ENCODE data around the gene PHC3.

DNA sequence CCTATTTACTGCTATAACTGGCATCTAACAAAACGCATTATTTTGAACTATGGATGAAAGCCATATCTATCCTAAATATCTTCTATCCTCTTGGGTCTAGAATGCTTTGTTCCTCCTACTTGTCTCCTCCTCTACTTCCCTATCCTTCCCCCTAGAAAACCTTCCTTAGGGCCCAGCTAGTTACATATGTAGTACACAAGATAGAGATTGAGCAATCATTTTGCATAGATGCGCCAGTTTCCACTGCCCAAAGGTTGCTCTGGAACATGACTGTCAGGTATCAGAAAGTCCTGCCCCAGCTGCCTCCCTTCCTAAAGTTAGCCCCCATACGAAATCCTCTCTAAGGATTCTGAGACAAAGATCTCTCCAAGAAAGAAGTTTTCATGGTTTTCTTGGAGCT is 88.6 kb downstream of the PHC3 start:
- TF ChIP-seq, protein P1, sequence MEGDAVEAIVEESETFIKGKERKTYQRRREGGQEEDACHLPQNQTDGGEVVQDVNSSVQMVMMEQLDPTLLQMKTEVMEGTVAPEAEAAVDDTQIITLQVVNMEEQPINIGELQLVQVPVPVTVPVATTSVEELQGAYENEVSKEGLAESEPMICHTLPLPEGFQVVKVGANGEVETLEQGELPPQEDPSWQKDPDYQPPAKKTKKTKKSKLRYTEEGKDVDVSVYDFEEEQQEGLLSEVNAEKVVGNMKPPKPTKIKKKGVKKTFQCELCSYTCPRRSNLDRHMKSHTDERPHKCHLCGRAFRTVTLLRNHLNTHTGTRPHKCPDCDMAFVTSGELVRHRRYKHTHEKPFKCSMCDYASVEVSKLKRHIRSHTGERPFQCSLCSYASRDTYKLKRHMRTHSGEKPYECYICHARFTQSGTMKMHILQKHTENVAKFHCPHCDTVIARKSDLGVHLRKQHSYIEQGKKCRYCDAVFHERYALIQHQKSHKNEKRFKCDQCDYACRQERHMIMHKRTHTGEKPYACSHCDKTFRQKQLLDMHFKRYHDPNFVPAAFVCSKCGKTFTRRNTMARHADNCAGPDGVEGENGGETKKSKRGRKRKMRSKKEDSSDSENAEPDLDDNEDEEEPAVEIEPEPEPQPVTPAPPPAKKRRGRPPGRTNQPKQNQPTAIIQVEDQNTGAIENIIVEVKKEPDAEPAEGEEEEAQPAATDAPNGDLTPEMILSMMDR (IDR thresholded peaks at IDR 0.05) = no peak
- TF ChIP-seq POLR2A (IDR thresholded peaks at IDR 0.05) = no peak
- no peak for TF ChIP-seq EP300 (IDR thresholded peaks at IDR 0.05)

Measured in gastroesophageal sphincter (tissue), 3 donors.